Measurements from ENCODE around the gene SMIM44.

DNA sequence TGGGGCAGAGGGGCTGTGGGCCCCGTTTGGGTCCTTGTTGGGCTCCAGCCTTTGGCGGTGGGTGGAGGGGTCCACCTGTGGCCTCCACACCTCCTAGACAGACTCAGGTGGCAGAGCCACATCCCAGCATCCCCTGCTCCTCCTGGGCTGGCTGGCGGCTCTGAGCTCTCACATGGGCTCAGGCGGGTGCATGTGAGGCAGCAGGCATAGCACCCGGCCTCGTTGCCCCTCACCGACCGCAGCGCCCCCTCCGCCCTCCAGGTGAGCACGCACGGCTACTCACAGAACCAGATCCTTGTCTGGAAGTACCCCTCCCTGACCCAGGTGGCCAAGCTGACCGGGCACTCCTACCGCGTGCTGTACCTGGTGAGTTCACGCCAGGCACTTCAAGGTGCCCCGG, 49.8 kb upstream of the SMIM44 start:
- TF ChIP-seq, protein P1, sequence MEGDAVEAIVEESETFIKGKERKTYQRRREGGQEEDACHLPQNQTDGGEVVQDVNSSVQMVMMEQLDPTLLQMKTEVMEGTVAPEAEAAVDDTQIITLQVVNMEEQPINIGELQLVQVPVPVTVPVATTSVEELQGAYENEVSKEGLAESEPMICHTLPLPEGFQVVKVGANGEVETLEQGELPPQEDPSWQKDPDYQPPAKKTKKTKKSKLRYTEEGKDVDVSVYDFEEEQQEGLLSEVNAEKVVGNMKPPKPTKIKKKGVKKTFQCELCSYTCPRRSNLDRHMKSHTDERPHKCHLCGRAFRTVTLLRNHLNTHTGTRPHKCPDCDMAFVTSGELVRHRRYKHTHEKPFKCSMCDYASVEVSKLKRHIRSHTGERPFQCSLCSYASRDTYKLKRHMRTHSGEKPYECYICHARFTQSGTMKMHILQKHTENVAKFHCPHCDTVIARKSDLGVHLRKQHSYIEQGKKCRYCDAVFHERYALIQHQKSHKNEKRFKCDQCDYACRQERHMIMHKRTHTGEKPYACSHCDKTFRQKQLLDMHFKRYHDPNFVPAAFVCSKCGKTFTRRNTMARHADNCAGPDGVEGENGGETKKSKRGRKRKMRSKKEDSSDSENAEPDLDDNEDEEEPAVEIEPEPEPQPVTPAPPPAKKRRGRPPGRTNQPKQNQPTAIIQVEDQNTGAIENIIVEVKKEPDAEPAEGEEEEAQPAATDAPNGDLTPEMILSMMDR (IDR thresholded peaks at IDR 0.05) = no peak
- TF ChIP-seq POLR2AphosphoS5 (IDR thresholded peaks at IDR 0.05) = no peak
